Right ventricle myocardium superior (tissue), 1 donor: Measurements from ENCODE around the gene GLB1L2. TPM values are rescaled to one million over a fixed set of nuclear protein-coding genes. Genes with fewer than 3 reads are reported as not detected.

ENCODE experiments used
- ATAC-seq: fragments of 200-7000 bp; cut with Tn5 transposase; one replicate; pipeline ENCODE4 v1.9.1; 2020; ENCODE audit warnings: mild to moderate bottlenecking; ENCODE audit not compliant: poor library complexity
- DNase-seq: peaks from one replicate; pipeline ENCODE4 v3.0.0-alpha.2; 2020
- intact Hi-C: fragments of 100-400 bp; cut with DNase I; formaldehyde crosslinking; loops from one replicate; pipeline ENCODE4 v1.11.2; 2022
- total RNA-seq: library from RNA; stranded (reverse); fragmentation: NEBNext Ultra II Directional; extraction: Animal tissue kit (Norgen Biotek cat#: 25700); gene quantifications from one replicate; pipeline ENCODE4 v1.2.1, GENCODE V29; 2021
- donor health status: DM: no; HTN: yes; CAD: no; lungs with severe emphysema.

GLB1L2 gene
- total RNA-seq, 1 donor from 2014 or later: 0.30 TPM

DNA sequence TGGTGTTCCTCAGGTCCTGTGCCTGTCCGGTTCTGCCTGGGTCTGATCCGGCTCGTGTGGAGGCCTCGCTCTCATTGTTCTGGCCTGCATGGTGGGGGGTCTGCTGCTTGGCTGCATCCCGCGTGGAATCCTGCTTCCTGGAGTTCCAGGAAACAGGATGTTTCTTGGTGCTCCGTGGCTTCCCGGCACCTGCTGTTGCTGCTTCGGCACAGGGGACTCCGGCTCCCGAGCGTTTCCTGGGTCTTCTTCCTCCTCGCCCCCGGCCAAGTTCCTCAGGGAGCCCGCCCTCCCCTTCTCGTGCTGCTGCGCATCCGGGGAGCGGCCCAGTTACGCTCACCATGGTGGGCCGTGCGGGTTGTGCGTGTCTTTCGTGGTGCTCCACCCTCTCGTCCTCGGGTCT, 29.9 kb downstream of the GLB1L2 start:
- intact Hi-C loops: no loop called here
- DNase-seq (no peak), ATAC-seq (no peak)

- intact Hi-C loops: no loop called here
- no peak for ATAC-seq
- DNase-seq: no peak
Observed at GRCh38 chr11:134362192-134362901, 30.6 kb downstream of the GLB1L2 start.

DNA sequence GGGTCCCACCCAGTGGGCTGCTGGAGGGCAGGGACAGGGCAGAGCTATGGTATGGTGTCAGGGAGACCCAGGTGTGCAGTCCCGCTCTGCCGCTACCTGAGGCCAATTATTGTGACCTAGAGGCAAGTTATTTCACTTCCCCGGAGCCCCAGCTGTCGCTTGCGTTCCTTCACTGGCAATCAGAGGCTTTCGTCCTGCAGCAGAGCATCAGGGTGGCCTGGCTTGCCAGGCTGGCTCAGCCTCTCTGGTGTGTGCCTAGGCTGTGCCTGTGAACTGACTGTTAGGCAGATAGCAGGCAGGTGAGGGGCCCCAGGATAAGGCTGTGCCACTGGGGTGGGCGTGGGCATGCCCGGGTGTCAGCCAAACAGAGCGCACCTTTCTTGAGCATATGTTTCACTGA, 31.4 kb downstream of the GLB1L2 start:
- DNase-seq: no peak
- intact Hi-C loops: no loop called here
- no peak for ATAC-seq

GRCh38 chr11:134363592-134363991, 31.8 kb downstream of the GLB1L2 start:
- ATAC-seq (no peak), DNase-seq (no peak)
- intact Hi-C loops: no loop called here

DNA sequence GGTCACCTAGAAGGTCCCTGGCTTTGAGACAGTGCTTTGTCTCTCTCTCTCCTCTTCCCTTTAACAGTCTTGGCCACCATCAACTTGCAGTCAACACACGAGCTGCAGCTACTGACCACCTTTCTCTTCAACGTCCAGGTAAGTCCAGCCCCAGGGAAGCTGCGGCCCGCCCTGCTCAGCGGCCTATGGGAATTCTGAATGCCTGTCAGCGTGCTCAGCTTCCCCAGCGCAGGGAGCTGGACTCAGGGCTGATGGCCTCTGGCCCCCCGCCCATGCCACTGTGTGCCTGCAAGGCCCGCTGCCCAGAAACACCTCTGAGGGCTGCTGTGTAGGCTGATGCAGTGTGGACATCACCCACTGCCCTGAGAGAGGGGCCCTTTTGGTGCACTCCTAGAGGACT, 32.5 kb downstream of the GLB1L2 start:
- intact Hi-C loops: no loop called here
- DNase-seq (no peak), ATAC-seq (no peak)

- DNase-seq (no peak), ATAC-seq (no peak)
- intact Hi-C loops: no loop called here
Observed at GRCh38 chr11:134365011-134365925, 33.5 kb downstream of the GLB1L2 start.

- ATAC-seq: peak; percentile 61
- peak; percentile 3 for DNase-seq
- intact Hi-C loops: no loop called here
Observed at GRCh38 chr11:134366254-134366653, 34.5 kb downstream of the GLB1L2 start.

DNA sequence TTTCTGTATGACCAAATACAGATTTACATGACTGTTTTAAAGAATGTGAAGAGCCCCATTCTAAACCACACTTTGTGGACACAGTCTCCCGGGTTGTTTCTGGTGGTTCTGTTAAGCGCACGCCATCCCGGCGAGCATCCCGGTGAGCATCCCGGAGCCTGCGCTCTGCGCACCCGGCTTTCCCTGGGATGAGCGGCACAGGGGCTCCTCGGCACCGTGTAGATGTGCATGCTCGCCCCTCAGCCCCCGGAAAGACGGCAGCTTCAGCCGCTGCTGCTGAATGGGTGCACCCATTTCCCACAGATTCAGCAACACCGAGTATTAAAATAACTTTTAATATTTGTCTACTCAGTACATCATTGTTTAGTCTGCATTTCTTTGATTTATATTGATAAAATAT, 36.0 kb downstream of the GLB1L2 start:
- ATAC-seq (no peak), DNase-seq (peak; percentile 11)
- intact Hi-C loops: no loop called here

DNA sequence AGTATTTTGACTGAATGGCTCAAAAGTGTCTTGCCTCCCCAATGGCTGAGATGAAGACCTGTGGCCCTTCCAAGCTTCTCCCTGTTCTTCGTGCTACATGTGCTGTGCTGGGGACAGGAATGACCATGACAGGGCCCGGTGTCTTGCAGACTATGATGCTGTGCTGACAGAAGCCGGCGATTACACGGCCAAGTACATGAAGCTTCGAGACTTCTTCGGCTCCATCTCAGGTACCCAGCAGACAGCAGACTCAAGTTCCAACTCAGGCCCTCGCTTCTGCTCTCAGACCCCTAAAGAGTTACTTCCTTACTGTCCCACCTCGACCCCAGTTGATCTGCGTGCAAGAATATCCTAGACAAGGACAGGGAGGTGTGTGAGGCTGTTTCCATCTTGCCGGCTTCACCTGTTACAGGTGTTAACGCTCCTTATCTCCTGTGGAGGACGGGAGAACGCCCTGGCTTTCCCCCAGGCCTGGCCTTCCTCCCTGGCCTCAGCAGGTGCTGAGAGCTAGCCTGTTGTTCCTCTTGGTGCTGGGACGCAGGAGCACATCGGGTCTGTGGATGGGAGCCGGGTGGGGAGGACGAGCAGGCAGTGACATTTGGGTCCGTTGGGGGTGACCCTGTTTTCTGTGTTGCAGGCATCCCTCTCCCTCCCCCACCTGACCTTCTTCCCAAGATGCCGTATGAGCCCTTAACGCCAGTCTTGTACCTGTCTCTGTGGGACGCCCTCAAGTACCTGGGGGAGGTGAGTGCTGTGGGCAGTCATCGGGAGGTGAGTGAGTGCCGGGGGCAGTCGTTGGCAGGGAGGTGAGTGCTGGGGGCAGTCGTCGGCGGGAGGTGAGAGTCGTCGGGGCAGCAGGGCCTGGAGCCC, 38.1 kb downstream of the GLB1L2 start:
- ATAC-seq (no peak), DNase-seq (peak; percentile 15)
- intact Hi-C loops: no loop called here

GRCh38 chr11:134370526-134371435, 39.0 kb downstream of the GLB1L2 start:
- intact Hi-C loops: no loop called here
- DNase-seq (no peak), ATAC-seq (no peak)

DNA sequence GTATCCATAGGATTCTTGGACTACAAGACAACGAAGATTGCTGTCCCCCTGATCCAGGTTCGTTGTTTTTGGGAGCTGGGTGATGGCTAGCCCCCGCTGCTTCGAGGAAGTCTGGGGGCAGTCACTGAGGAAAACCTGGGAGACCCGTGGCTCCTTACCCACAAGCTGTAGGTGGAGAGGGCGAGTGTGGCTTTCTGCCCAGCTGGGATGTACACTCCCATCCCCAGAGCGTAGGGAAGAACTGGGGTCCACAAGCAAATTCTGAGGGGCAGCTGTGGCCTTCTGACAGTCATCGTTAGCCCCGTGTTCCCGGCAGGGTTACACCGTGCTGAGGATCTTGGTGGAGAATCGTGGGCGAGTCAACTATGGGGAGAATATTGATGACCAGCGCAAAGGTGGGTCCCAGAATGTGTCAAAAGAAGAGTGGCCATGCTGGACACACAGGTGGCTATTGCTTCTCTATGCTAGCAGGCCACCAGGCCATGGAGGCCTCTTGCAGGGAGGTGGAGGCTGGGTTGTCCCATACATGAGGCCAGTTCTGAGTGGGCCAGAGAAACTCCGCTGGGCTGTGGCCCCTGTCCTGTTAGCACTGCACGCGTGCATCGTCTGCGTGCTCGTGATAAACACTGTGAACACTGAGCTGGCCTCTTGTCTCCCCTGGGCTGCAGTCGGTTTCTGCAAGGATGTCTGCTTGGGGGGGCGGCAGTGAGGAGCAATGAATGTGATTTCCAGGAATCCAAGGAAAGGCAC, 39.8 kb downstream of the GLB1L2 start:
- DNase-seq (no peak), ATAC-seq (no peak)
- intact Hi-C loops: no loop called here

DNA sequence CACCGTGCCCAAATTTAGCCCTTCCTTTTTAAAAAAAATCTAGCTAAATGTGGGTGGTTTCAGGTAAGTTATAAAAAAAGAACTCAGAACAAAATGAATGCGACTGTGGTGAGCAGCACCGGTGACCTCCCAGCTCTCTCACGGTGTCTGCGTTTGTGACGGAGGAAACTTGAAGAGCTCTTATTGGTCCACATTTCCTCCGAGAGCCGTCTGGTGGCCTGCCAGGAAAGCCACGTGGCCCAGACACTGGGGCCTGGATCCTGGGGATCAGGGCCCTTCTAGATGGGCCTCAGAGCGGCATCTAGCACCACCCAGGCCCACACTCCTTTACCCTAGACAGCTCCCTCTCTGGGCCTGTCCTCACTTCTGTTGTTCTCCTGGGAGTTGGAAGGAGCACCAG, 40.7 kb downstream of the GLB1L2 start:
- intact Hi-C loops: no loop called here
- DNase-seq: no peak
- ATAC-seq: no peak

- ATAC-seq (no peak), DNase-seq (no peak)
- intact Hi-C loops: no loop called here
Observed at GRCh38 chr11:134372961-134373360, 41.2 kb downstream of the GLB1L2 start.

DNA sequence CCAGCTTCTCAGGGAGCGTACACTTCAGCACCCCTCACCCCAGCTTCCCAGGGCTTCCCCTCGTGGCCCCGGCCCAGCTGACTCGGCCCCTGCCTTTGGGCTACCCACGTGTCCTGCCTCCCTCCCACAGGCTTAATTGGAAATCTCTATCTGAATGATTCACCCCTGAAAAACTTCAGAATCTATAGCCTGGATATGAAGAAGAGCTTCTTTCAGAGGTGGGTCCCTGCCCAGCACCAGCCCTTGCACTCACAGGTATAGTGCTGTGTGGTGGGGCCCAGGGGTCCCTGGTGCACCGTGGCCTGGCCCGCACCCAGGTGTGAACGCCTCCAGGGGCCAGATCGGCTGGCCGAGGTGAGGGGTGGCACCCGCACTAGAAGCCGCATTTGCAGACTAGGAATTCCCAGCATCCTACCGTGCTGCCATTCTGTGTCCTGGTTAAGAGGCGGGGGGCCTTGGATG, 41.8 kb downstream of the GLB1L2 start:
- DNase-seq (no peak), ATAC-seq (no peak)
- intact Hi-C loops: no loop called here

DNA sequence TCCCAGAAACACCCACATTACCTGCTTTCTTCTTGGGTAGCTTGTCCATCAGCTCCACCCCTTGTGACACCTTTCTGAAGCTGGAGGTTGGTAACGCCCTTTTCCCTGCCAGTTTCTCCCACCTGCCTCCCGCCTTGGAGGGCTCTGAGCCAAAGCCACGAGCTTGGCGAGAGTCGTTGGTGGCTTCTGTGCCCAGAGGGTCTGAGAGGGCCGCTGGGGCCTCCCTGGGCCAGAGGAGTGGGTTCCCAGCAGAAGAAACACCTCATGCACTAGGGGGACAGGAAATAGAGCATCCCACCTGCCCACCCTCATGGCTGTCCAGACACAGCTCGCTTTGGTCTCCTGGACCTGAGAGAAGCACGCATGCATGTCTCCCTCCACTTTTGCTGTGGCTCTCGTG, 42.4 kb downstream of the GLB1L2 start:
- no peak for ATAC-seq
- intact Hi-C loops: no loop called here
- no peak for DNase-seq

DNA sequence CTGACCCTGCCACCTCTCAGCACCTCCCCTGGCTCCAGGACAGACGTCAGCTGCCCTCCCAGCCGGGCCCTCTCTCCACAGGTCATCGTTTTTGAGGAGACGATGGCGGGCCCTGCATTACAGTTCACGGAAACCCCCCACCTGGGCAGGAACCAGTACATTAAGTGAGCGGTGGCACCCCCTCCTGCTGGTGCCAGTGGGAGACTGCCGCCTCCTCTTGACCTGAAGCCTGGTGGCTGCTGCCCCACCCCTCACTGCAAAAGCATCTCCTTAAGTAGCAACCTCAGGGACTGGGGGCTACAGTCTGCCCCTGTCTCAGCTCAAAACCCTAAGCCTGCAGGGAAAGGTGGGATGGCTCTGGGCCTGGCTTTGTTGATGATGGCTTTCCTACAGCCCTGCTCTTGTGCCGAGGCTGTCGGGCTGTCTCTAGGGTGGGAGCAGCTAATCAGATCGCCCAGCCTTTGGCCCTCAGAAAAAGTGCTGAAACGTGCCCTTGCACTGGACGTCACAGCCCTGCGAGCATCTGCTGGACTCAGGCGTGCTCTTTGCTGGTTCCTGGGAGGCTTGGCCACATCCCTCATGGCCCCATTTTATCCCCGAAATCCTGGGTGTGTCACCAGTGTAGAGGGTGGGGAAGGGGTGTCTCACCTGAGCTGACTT, 43.2 kb downstream of the GLB1L2 start:
- intact Hi-C loops: no loop called here
- DNase-seq (peak; percentile 18), ATAC-seq (no peak)
